ENCODE data around the gene B4GALT3.

Gene B4GALT3

GRCh38 chr1:161161652-161162051 lies 15.7 kb downstream of the B4GALT3 start:
- no peak for DNase-seq

DNA sequence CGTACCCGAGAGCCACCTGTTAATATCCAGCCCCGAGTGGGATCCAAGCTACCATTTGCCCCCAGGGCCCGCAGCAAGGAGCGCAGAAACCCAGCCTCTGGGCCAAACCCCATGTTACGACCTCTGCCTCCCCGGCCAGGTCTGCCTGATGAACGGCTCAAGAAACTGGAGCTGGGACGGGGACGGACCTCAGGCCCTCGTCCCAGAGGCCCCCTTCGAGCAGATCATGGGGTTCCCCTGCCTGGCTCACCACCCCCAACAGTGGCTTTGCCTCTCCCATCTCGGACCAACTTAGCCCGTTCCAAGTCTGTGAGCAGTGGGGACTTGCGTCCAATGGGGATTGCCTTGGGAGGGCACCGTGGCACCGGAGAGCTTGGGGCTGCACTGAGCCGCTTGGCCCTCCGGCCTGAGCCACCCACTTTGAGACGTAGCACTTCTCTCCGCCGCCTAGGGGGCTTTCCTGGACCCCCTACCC lies 16.6 kb downstream of the B4GALT3 start:
- DNase-seq: no peak

DNA sequence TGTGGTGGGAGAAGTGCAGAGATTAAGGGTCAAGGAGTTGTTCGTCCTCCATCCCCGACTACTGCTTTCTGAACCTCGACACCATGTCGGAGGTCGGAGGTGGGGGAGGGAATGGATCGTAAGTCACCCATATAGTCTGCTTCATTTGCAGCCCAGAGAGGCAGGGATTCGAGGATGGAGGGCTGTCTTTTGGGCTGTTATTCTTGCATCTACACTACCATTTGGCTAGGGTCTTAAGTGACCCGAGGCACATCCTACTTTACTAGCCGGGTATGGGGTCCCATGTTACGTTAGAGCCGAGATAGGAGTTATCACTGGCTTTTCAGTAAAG lies 17.4 kb downstream of the B4GALT3 start:
- DNase-seq: no peak

DNA sequence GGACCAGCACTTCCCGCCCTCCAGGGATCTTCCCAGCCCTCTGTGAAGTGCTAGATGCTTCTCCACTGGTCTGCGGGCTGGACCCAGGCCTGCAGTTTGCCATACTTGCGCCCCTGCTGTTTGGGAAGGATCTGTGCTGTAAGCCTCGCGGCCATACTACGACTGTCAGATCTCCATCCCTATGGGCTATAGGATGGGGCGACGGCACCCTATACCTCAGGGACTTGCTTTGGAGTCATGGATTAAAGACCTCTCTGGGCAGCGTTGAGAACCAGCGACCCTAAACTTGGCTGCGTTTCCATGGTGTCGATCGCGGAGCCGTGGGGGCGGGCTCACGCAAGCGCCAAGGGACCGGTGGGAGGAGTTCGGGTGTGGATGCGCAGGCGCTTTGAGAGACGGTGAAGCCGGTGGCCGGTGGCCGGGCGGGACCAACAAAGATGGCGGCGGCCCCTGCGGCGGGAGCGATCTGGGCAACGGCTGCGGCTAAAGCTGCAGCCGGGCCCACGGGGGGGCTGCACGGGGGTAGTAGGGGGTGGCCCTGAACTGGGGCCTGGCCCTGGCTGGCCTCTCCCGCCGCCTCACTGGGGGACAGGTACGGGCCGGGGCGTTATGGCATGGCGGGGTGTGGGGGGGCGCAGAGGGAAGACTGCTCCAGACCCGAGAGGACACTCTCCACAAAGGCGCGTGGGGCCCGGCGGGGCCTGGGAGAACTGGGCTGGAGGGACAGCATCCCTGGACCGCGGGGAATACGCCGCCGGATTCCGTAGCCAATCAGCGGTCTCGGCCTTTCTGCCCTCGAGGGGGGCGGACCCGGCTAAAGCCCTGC lies 18.0 kb downstream of the B4GALT3 start, which contains the start of gene USP21:
USP21 (plus strand) TSS at position 414 of the 826 bp plus-strand sequence. CDS start 1,141 bp downstream, outside the sequence.
- peak; percentile 78 for DNase-seq

GRCh38 chr1:161158316-161159010 lies 18.8 kb downstream of the B4GALT3 start:
- DNase-seq: no peak

- DNase-seq: no peak
These were observed 19.4 kb downstream of the B4GALT3 start for GRCh38 chr1:161157867-161158266.

DNA sequence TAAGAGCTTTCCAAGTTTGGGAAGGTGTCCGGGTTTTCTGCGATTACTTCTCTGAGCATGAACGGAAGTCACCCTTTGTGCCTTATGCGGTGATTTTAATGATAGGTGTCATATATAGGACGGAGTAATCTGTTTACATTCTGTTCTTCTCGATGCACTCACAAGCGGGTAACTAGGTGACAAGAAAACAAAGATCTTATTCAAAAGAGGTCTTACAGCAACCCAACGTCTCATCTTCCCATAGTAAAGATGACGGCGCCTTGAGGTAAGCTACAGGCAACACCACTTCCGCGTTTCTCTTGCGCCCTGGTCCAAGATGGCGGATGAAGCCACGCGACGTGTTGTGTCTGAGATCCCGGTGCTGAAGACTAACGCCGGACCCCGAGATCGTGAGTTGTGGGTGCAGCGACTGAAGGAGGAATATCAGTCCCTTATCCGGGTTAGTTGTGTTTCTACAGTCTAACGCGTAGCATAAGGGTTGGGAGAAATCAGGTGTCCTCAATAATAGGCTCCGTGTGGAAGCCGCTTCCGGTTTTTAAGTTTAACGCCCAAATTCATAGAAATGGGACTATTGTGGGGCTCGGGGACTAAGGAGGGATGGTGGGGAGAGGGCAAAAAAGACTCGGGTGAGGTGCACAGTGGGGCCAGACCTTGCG lies 23.5 kb downstream of the B4GALT3 start, which contains the start of gene UFC1:
UFC1 (plus strand) TSS at position 297 of the 656 bp plus-strand sequence; CDS start at position 317, 20 bp downstream.
- peak; percentile 88 for DNase-seq

DNA sequence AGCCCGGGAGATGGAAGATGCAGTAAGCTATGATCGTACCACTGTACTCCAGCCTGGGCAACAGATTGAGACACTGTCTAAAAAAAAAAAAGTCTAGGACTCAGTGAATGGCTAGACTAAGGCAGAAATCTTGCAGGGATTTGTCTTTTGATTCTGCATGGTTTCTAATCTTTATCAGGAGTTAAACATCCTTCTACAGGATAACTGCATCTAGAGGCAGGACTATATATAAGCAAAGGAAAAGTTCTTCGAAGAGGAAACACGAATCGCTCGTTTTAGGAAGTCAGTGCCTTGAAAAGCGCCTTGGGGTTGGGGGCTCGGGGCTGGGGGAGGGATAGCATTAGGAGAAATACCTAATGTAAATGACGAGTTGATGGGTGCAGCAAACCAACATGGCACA lies 24.1 kb downstream of the B4GALT3 start:
- no peak for DNase-seq

- no peak for DNase-seq
These were observed 31.5 kb downstream of the B4GALT3 start for GRCh38 chr1:161145832-161146231.

DNA sequence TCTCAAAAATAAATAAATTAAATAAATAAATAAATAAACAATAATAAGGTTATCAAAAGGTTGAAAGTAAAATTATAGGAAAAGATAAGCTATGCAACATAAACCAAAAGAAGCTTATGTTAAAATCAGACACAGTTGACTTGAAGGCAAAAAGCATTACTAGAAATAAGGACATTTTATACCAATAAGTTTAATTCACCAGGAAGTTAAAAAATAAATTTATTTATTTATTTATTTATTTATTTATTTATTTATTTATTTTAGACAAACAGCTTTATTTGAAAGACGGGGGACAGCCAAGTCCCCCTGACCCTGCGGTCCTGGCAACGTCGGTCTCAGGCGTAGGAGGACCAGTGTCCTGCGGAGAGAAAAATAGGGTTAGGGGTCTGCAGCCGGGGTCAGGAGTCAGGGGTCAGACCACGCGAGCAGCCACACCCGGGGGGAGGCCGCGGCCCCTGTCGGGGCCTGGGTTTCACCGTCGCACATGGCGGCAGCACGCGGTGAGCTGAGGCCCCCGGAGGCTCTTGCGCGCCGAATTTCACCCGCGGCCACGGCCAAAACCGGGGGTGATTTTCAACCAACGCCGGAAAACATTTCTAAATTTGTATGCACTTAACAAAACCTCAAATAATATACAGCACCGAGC lies 36.4 kb downstream of the B4GALT3 start:
- DNase-seq: no peak

DNA sequence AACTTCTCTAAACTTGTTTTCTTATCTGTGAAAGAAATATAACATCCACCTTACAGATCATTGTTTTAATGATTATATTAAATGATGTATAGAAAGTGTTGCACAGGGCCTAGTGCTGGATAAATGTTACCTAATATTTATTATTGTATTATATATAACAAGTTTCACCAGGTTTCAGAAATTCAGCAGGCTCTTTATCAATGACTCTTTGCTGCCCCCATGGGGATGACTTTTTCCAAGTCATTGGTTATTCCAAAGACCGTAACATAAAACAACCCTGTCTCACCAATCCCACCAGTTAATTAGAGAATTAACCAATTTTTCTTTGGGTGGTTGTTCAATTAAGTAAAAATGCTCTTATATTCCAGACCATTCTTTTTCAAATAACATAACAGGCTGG lies 37.5 kb downstream of the B4GALT3 start:
- no peak for DNase-seq

DNA sequence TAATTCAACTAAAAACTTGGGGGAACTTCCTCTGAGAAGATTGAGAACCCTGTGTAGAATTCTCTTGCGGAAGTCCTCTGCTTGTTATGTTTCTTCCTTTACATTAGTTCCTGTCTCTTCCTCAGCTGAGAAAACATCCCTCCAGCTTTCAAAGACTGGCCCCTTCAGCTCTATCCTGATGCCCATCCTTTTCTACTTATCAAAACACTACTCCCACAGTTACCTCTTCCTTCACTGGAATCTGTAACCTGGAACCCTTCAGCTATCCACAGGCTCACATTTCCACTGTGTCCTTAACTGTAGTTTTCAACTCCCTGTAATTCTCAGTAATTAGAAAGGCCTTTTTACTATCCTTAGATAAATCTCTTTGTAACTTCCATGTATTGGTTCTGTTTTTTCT lies 38.9 kb downstream of the B4GALT3 start:
- DNase-seq: no peak

DNA sequence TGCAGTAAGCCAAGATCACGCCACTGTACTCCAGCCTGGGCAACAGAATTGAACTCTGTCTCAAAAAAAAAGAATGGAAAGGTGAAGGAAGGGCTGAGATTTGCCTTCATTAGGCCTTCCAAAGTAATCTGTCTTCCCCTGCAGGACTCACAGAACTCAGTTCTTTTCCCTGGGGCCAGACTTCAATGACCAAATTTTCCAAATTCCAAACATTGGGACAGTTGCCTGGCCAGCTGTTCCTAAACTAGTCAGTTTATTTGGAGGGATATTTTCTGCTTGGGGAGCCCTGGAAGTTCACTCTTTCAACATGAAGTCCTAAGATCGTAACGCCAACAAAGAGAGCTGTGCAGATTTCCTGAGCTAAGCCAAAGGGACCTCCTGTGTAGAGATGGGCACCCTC lies 39.4 kb downstream of the B4GALT3 start:
- DNase-seq: no peak

GRCh38 chr1:161133220-161133740 lies 44.0 kb downstream of the B4GALT3 start:
- no peak for DNase-seq

GRCh38 chr1:161132410-161133219 lies 44.7 kb downstream of the B4GALT3 start, which contains the start of gene DEDD:
DEDD (minus strand) TSS chr1:161132667; CDS start chr1:161124462, 8,205 bp downstream.
- DNase-seq: peak; percentile 97

- no peak for DNase-seq
These were observed 45.5 kb downstream of the B4GALT3 start for GRCh38 chr1:161131523-161132409.

DNA sequence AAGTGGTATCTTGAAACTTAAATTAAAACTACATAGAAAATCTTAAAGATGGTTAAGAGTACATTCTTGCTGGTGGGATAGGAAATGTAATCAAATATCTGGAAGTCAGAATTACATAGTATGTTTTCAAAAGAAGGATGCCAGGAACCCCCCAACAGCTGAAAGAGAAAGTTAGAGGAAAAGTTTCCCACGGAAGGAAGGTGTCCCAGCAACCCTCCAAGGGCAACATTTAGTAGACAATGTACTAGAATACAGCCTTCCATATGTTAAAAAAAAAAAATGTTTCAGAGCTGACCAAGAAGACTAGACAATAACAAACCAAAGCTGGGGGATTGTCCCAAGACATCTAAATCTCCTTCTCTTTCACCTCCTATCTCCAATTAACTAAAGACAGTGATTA lies 47.0 kb downstream of the B4GALT3 start:
- DNase-seq: no peak

GRCh38 chr1:161128591-161129420 lies 48.5 kb downstream of the B4GALT3 start:
- DNase-seq: no peak

DNA sequence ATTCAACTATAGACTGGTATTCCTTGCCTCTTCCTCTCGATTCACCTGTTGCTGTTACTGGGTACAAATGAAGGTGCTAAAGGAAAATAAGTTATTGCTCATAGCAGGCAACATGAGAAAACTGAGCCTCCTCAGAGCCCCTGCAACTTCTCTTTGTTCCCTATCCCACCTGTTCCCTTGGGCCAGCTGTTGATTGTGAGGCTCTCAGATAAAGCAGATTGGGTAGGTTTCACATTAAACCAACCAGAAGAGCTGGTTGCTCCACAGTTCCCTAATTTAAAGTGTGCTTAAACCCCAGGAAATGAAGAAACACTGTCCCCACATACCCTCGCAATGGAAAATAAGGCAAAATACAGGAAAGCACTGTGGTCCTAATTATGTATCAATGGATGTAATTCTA lies 49.7 kb downstream of the B4GALT3 start:
- no peak for DNase-seq

DNA sequence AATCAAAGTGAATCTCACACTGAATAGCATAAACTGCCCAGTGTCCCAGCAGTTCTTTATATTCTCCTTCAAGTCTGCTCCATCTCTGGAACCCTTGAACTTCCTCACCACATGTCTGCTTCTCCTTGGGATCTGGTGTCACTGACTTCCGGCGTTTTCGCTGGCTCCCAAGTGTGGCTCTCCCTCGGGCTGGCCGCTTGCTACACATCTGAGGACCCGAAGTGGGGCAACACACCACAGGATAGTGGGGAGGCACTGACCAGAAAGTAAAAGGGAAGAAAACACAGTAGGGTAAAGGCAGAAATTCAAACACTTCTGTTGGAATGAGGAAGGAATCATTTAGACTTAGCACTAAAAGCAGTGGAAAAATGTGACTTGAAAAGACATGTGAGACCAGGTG lies 54.3 kb downstream of the B4GALT3 start:
- DNase-seq: no peak
